ENCODE results near the gene NDST1. TPM values are rescaled to one million over a fixed set of nuclear protein-coding genes. Genes with fewer than 3 reads are reported as not detected.

NDST1 gene
- total and polyA plus RNA-seq, 2 of the 8 experiments (the other 6 are each of a cell fraction or from before 2014, with no cell fraction given), result 27.0 to 72.0 TPM

DNA sequence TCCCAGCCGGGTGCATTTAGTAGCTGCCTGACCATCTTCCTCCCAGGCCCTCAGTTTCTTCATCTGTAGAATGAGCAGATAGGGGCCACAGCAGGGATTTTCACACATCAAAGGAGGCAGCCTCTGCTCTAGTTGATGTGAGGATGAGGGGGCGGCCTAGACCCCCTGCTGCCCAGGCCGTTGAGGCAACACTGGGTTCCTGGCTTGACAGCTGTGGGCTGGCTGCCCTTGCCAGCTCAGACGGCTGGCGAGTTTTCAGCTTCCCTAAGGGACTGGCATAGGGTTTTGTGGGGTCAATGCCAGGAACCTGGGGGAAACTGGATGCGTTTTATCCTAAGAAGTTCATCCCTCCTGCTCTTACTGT, 49.6 kb downstream of the NDST1 start:
- H3K9ac ChIP-seq (replicated peaks in 1 of 4; ENCODE audit: extremely low read depth in 1 of 4, low read depth in 3 of 4, low read length in 3 of 4), result no peak overlapping the region
- POLR2A ChIA-PET (ENCODE audit: partially characterized antibody), result interaction anchor here (0.6 to 6.0 kb wide), 10 partner anchors 16 to 520 kb away, joined by 3 to 28 read pairs (median 3); partner anchors contain the start of gene RBM22

More for the DNA sequence above, 49.6 kb downstream of the NDST1 start:
- Histone ChIP-seq H3K27me3 (replicated peaks in 1 of 4; ENCODE audit: control insufficient read depth in 3 of 4, extremely low read depth in 1 of 4, insufficient read depth in 3 of 4, low read length in 3 of 4) (no peaks in the 10 kb centered on the region), H3K56ac (replicated peaks; ENCODE audit: insufficient read length, low read depth, low read length) (no peak overlapping the region), H2BK15ac (ENCODE audit: low read length) (no peak overlapping the region), H2AFZ (ENCODE audit: low read length) (no peak overlapping the region), H3K79me1 (ENCODE audit: low read depth, low read length) (no peaks in the 10 kb centered on the region), H4K5ac (ENCODE audit: insufficient read length, low read depth, low read length) (no peak overlapping the region), H3K27ac (ENCODE audit: low read depth, low read length) (no peak overlapping the region), H2AK5ac (ENCODE audit: low read depth, low read length) (no peak overlapping the region), H3K23ac (ENCODE audit: insufficient read length) (no peak overlapping the region), H3K4me2 (ENCODE audit: insufficient read depth in 1 of 2, low read depth in 2 of 2, low read length in 2 of 2) (no peak overlapping the region), H3K4ac (replicated peaks; ENCODE audit: insufficient read length, low read depth, low read length) (no peak overlapping the region), H3K79me2 (ENCODE audit: control insufficient read depth in 1 of 2, insufficient read depth in 2 of 2, low read length in 2 of 2) (no peaks in the 10 kb centered on the region), H3K9me3 (ENCODE audit: insufficient read depth in 2 of 2, low read depth in 1 of 2, low read length in 1 of 2) (no peaks in the 10 kb centered on the region; a peak in 1 of 4 replicates), H3K18ac (ENCODE audit: extremely low read depth, low read length) (no peak overlapping the region), H2BK12ac (ENCODE audit: low read depth, low read length) (no peak overlapping the region), H4K8ac (ENCODE audit: extremely low read depth, insufficient read depth, low read length) (no peak overlapping the region), H3K36me3 (ENCODE audit: control insufficient read depth in 2 of 4, insufficient read depth in 4 of 4, low read length in 3 of 4) (peaks cover 5 to 23% (median 12%) of the 10 kb centered on the region in 4 experiments; a peak in 7 of 8 replicates), H3K14ac (ENCODE audit: insufficient read length) (no peak overlapping the region), H3K4me3 (ENCODE audit: extremely low read depth in 1 of 4, insufficient read depth in 2 of 4, low read depth in 3 of 4, low read length in 4 of 4) (no peak overlapping the region), H2BK20ac (ENCODE audit: low read length) (no peak overlapping the region), H3K23me2 (ENCODE audit: low read depth, low read length) (no peaks in the 10 kb centered on the region), H4K91ac (replicated peaks; ENCODE audit: insufficient read length, low read length) (no peak overlapping the region), H3K4me1 (replicated peaks in 1 of 4; ENCODE audit: control insufficient read depth in 3 of 4, insufficient read depth in 4 of 4, low read length in 3 of 4) (peaks cover 2 to 9% (median 4%) of the 10 kb centered on the region in 4 experiments), H2BK120ac (replicated peaks; ENCODE audit: low read depth, low read length) (no peak overlapping the region), H4K20me1 (replicated peaks in 1 of 2; ENCODE audit: control insufficient read depth in 1 of 2, insufficient read depth in 2 of 2, low read length in 2 of 2) (peaks cover 0 to 2% of the 10 kb centered on the region in 2 experiments), H2BK5ac (ENCODE audit: low read depth, low read length) (no peak overlapping the region)
- FAIRE-seq (no peak), DNase-seq (ENCODE audit: low read depth in 1 of 2, low spot score in 2 of 2) (no peak)
- 81% methylated on average over 6 of the region's 6 CpGs; no CpG with 5 or more reads in 1 of the 2 experiments for WGBS, 2 experiments (ENCODE audit: extremely low coverage in 1 of 2, insufficient coverage in 1 of 2, insufficient read length in 1 of 2, insufficient replicate concordance in 2 of 2, low coverage in 1 of 2, low lambda C conversion rate in 2 of 2, missing lambda C conversion rate in 1 of 2)
- CTCF ChIA-PET (ENCODE audit: partially characterized antibody), result interaction anchor here (0.7 to 14.7 kb wide), 9 partner anchors 12 to 179 kb away, joined by 3 to 303 read pairs (median 5); partner anchors contain the start of gene MYOZ3
- TF ChIP-seq, protein P1, sequence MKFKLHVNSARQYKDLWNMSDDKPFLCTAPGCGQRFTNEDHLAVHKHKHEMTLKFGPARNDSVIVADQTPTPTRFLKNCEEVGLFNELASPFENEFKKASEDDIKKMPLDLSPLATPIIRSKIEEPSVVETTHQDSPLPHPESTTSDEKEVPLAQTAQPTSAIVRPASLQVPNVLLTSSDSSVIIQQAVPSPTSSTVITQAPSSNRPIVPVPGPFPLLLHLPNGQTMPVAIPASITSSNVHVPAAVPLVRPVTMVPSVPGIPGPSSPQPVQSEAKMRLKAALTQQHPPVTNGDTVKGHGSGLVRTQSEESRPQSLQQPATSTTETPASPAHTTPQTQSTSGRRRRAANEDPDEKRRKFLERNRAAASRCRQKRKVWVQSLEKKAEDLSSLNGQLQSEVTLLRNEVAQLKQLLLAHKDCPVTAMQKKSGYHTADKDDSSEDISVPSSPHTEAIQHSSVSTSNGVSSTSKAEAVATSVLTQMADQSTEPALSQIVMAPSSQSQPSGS (IDR thresholded peaks at IDR 0.05; ENCODE audit: low read length), result no peak
- TF ChIP-seq EGR1 (IDR thresholded peaks at IDR 0.05; ENCODE audit: borderline replicate concordance, low read depth, low read length) (peak; percentile 48; the same call in 1 of the 2 replicates), HDAC2 (IDR thresholded peaks at IDR 0.05; ENCODE audit: borderline replicate concordance in 1 of 2, low read depth in 2 of 2, low read length in 2 of 2) (0 out of 4 replicates have a peak, but pooled peaks of 1 of the 2 experiments have one; percentile 62), RXRA (IDR thresholded peaks at IDR 0.05; ENCODE audit: insufficient read depth, low read depth, low read length) (no peak), POLR2A (IDR thresholded peaks at IDR 0.05; ENCODE audit: control extremely low read depth in 1 of 2, low read depth in 2 of 2, low read length in 2 of 2) (peak in 1 of 2 experiments; percentile 26; a peak in 1 of 3 replicates), SIX5 (IDR thresholded peaks at IDR 0.05; ENCODE audit: low read depth, low read length) (no peak), KDM1A (IDR thresholded peaks at IDR 0.05; ENCODE audit: borderline replicate concordance, low read length) (peak; percentile 82; the same call in 1 of the 2 replicates)
